Fibroblast of lung (primary cell): Measurements from ENCODE around the gene CTF1.

Experiments
- EZH2 ChIP-seq: IDR thresholded peaks from 2 replicates; pipeline ENCODE4 v1.5.1; 2012; ENCODE audit warnings: low read length, control low read depth, mild to moderate bottlenecking; ENCODE audit errors: missing control alignments
- TF ChIP-seq, protein P1 (sequence below), 2 donors: IDR thresholded peaks in 1 of 2; conservative IDR thresholded peaks in 1 of 2; 1 replicate in 1 of 2; 2 replicates in 1 of 2; pipeline ENCODE4 v1.5.1; 2011 to 2012; ENCODE audit warnings: low read length in 2 of 2, control low read depth in 1 of 2, inconsistent platforms in 1 of 2, low read depth in 1 of 2, mild to moderate bottlenecking in 1 of 2

DNA sequence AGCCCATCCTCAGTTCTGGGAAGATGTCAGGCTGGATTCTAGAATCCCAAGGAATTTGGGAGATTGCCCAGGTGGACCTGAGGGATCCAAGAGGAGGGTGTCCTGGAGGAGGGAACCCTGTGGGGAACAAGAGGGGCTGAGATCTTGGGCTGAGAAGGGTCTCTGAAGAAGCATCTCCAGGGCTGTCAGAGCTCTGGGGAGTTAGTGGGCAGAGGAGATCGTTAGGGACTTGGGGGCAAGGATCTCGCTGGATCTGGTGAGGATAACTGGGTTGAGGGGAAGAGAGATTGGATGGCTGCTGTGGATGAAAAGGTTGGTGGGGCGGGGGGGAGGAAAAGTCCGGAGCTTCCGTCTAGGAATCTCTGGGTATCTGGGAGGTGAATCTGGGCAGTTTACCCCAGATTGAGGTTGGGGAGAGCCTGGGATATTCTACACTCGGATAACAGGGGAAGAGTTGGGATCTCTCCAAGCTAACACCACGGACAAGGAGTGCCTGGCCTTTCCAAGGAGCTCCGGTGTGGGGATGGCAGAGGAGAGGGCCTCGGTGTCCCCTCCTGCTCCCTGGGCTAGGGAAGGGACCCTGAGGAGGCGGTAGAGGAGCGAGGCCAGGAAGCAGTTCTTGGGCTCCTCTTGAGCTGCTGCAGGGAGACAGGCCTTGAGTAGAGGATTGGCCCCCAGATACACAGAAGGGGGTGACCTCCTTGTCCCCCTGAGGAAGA is 28.7 kb downstream of the CTF1 start:
- TF ChIP-seq, protein P1, sequence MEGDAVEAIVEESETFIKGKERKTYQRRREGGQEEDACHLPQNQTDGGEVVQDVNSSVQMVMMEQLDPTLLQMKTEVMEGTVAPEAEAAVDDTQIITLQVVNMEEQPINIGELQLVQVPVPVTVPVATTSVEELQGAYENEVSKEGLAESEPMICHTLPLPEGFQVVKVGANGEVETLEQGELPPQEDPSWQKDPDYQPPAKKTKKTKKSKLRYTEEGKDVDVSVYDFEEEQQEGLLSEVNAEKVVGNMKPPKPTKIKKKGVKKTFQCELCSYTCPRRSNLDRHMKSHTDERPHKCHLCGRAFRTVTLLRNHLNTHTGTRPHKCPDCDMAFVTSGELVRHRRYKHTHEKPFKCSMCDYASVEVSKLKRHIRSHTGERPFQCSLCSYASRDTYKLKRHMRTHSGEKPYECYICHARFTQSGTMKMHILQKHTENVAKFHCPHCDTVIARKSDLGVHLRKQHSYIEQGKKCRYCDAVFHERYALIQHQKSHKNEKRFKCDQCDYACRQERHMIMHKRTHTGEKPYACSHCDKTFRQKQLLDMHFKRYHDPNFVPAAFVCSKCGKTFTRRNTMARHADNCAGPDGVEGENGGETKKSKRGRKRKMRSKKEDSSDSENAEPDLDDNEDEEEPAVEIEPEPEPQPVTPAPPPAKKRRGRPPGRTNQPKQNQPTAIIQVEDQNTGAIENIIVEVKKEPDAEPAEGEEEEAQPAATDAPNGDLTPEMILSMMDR (conservative IDR thresholded peaks at IDR 0.05 in 1 of 2, IDR thresholded peaks at IDR 0.05 in 1 of 2; ENCODE audit: low read depth in 1 of 2, low read length in 2 of 2): no peak
- TF ChIP-seq EZH2: no peak
